GM12865 (cell line): ENCODE data around the gene FMO1.

Experiments
- DNase-seq: peaks from one replicate; pipeline ENCODE4 v3.0.0; 2010; ENCODE audit warnings: low read depth
- H3K4me3 ChIP-seq: 2 replicates; pipeline ENCODE4 v1.5.1; 2011; ENCODE audit warnings: mild to moderate bottlenecking, low read depth, low read length, control low read depth
- CTCF ChIP-seq: IDR thresholded peaks from 2 replicates; pipeline ENCODE4 v1.5.1; 2011; ENCODE audit warnings: low read length, control low read depth, low read depth, inconsistent platforms; ENCODE audit not compliant: insufficient read depth; ENCODE audit errors: missing control alignments

Gene FMO1

DNA sequence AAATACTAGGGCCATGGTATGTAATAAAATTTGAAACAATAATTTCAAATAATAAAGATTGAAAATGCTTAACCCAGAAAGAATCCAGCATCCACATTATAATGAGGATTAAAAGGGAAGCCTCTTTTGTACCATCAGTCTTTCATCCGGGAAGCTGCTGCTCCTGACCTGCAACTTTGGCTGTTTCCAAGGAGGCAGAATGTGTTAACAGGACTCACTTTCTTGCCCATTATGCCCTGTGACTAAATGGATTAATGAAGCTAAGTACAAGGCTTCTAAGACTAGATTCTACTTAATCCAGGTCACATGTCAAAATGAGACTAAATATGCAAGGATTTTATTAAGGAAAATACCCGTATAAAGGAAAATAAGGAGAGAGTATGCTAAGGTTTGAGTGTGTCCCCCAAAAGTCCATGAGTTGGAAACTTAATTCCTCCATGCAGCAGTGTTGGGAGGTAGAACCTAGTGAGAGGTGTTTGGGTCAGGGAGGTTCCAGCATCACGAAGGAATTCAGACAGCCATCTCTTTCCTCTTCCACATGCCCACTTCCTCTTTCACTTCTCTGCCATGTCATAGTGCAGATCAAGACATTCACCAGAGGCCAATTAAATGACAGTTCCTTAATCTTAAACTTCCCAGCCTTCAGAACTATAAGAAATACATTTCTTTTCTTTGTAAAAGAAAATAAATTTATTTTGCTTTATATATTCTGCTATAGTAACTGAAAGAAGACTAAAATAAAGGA, 35.5 kb upstream of the FMO1 start:
- TF ChIP-seq CTCF, result no peak
- H3K4me3 ChIP-seq, result no peak overlapping the region
- no peak for DNase-seq

- DNase-seq, result no peak
- no peak overlapping the region for H3K4me3 ChIP-seq
- TF ChIP-seq CTCF, result no peak
Observed at GRCh38 chr1:171213559-171214454, 34.5 kb upstream of the FMO1 start.

DNA sequence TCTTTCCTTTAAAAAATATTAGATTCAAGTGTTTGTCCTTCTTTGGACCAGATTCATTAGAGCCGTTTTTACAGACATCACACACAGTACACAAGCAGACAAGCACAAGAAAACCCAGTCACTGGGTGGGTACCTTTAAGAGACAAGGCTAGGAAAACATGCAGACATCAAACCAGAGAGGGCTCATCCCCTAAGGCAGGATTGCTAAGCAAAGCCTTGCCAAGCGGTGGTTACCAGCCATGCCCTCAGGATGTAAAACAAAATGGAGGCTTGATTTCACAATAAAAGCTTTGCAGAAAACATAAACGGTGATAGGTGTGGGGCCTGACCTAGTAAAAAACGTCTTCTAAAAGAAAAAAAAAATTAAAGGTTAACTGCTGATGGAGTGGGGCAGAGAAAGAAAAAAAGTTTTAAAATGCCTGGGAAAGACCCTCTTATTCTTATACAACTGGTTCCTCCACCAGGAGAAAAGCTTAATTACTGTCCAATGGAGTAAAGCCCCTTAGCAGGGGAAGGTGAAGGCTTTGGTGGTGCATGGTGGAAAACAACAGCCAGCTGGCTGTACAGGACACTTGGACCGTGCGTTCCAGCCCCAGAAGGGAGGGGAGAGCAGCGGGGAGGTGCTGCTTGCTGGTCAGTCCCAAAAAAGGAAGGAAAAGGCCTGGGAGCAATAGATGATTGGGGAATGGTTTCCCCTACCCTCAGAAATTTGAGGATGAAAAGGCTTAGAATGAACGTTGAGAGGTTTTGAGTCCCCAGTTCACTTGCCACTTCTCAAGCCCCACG, 30.4 kb upstream of the FMO1 start:
- no peak overlapping the region for H3K4me3 ChIP-seq
- TF ChIP-seq CTCF, result no peak
- DNase-seq, result no peak

DNA sequence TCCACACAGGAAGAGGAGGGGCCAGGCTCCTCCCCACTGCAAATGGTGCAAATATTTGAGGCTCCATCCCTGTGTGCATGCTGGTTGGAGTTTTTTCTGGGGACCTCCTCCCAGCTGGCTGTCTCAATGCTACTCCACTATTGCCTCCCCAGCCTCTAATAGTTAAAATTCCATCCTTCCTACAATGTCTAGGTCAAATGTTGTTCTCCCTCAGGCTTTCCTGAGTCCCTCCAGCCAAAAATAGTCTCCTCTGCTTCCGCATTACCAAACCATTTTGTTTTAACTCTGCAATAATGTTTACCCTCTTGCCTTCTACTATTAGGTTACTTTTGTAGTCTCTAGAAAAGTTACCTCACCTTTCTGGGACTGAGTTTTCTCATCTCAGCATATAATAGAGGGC, 29.6 kb upstream of the FMO1 start:
- no peak overlapping the region for H3K4me3 ChIP-seq
- TF ChIP-seq CTCF, result no peak
- DNase-seq, result no peak

GRCh38 chr1:171219346-171220080, 28.8 kb upstream of the FMO1 start:
- no peak for DNase-seq
- no peak overlapping the region for H3K4me3 ChIP-seq

More at GRCh38 chr1:171219346-171220080, 28.8 kb upstream of the FMO1 start:
- no peak for TF ChIP-seq CTCF
